ENCODE measurements around the gene GADD45G. TPM values are rescaled to one million over a fixed set of nuclear protein-coding genes. Genes with fewer than 3 reads are reported as not detected.

The GADD45G gene
- total RNA-seq, 1 donor from 2014 or later: 124 TPM

DNA sequence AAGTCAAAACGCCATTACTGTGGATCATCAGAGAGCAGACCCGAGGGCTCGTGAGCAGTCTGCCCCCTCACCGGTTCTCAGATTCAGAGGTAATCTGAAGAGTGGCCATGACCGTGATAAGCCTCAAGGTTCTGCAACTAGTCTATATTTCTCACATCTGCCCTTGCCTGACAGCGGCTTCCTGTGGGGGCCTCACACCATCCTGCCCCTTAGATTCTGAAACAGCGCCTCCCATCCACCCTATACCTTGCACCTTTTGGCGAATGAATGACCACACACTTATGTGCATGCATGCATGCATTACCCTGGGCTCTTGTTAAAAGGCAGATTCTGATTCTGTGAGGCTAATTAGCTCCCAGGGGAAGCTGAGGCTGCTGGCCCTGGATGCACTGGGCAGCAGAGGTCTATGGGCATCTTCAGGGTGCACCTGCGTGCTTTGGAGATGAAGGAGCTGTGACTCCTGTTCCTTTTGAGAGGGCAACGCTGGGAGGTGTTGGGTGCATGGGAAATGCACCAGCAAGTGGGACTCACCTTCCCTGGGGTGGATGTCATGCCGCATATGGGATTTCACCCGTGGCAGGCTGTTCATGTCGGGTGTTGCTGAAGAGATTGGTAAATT lies 7.8 kb upstream of the GADD45G start:
- Mint-ChIP-seq H3K4me3 (ENCODE audit: unreplicated experiment) (no peak overlapping the region), H3K27me3 (ENCODE audit: unreplicated experiment) (peaks cover 10% of the 10 kb centered on the region), H3K9me3 (ENCODE audit: unreplicated experiment) (peaks cover 18% of the 10 kb centered on the region), H3K27ac (ENCODE audit: unreplicated experiment) (no peak overlapping the region), H3K36me3 (ENCODE audit: unreplicated experiment) (no peaks in the 10 kb centered on the region), H3K4me1 (ENCODE audit: low read depth, unreplicated experiment) (peaks cover 34% of the 10 kb centered on the region)
- TF ChIP-seq, protein P1, sequence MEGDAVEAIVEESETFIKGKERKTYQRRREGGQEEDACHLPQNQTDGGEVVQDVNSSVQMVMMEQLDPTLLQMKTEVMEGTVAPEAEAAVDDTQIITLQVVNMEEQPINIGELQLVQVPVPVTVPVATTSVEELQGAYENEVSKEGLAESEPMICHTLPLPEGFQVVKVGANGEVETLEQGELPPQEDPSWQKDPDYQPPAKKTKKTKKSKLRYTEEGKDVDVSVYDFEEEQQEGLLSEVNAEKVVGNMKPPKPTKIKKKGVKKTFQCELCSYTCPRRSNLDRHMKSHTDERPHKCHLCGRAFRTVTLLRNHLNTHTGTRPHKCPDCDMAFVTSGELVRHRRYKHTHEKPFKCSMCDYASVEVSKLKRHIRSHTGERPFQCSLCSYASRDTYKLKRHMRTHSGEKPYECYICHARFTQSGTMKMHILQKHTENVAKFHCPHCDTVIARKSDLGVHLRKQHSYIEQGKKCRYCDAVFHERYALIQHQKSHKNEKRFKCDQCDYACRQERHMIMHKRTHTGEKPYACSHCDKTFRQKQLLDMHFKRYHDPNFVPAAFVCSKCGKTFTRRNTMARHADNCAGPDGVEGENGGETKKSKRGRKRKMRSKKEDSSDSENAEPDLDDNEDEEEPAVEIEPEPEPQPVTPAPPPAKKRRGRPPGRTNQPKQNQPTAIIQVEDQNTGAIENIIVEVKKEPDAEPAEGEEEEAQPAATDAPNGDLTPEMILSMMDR (IDR thresholded peaks at IDR 0.05; ENCODE audit: partially characterized antibody, unreplicated experiment): no peak
- DNase-seq: no peak

DNA sequence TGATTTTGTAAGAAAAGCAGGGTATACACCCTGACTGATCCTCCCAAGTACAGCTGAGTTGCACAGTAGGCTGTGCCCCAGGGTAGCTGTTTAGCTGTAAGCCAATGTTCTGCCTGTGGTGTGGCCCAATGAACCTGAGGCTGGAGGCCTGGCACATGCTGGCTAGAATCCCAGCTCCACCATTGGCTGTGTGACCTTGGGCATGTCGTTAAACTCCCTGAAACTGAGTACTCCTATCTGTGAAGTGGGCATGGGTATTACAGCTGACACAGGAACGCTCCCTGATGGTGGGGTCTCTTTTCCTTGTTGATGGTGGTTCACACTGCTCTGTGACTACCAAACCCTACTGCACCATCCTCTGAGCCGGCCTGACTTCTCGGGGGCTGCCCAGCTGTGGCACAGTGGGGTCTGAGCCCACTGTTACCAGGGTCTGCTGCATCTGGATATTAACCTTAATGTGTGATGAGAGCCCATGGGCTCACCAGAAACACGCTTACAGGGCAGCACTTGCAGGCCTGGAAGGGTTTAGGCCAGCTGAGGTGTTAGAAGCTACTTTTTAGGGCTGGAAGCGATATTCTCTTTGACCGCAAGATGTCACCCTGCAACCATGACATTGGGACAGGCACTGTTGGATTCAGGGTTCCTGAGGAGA lies 7.0 kb upstream of the GADD45G start:
- Mint-ChIP-seq H3K4me1 (ENCODE audit: low read depth, unreplicated experiment) (peaks cover 37% of the 10 kb centered on the region), H3K27ac (ENCODE audit: unreplicated experiment) (no peak overlapping the region), H3K36me3 (ENCODE audit: unreplicated experiment) (no peaks in the 10 kb centered on the region), H3K27me3 (ENCODE audit: unreplicated experiment) (peaks cover 11% of the 10 kb centered on the region), H3K9me3 (ENCODE audit: unreplicated experiment) (peaks cover 16% of the 10 kb centered on the region), H3K4me3 (ENCODE audit: unreplicated experiment) (no peak overlapping the region)
- DNase-seq: peak; percentile 64
- TF ChIP-seq, protein P1 (IDR thresholded peaks at IDR 0.05; ENCODE audit: partially characterized antibody, unreplicated experiment): peak; percentile 76

DNA sequence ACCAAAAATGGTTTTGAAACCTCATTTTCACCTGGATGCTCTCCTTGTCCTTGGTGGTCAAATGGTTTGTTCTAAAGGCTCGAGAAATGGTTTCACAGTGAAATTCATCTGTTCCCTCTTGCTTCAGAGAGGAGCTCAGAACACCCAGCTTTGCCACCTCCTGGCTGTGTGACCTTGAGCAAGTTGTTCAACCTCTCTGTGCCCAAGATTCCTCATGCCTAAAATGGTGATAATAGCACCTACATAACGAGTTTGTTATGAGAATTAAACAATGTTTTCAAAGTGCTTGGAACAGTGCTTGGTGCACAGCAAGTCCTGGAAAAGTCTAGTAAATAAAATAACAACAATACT lies 6.5 kb upstream of the GADD45G start:
- no peak for DNase-seq
- no peaks in the 10 kb centered on the region for H3K36me3 Mint-ChIP-seq (ENCODE audit: unreplicated experiment)
- H3K4me3 Mint-ChIP-seq (ENCODE audit: unreplicated experiment): no peak overlapping the region
- peaks cover 38% of the 10 kb centered on the region for H3K4me1 Mint-ChIP-seq (ENCODE audit: low read depth, unreplicated experiment)
- TF ChIP-seq, protein P1 (IDR thresholded peaks at IDR 0.05; ENCODE audit: partially characterized antibody, unreplicated experiment): peak; percentile 6
- no peak overlapping the region for H3K27ac Mint-ChIP-seq (ENCODE audit: unreplicated experiment)
- peaks cover 15% of the 10 kb centered on the region for H3K27me3 Mint-ChIP-seq (ENCODE audit: unreplicated experiment)
- H3K9me3 Mint-ChIP-seq (ENCODE audit: unreplicated experiment): peaks cover 16% of the 10 kb centered on the region

DNA sequence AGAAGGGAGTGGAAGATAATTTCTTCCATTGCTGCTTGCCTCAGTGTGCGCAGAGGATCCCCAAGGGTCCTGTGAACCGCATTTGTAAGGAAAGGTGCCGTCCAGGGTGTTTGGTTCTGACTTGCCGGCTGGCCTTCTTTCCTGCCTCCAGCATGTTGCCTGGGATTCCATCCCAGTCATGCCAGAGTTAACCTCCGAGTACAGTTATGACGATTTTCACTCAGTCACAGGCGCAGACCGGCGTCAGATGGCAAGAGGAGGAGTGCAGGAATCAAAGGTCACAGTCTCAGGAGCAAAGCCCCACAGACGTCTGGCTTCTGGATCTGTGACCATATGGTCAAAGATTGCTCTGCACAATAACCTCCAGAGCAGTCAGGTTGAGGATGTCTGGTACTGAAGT lies 5.9 kb upstream of the GADD45G start:
- no peaks in the 10 kb centered on the region for H3K36me3 Mint-ChIP-seq (ENCODE audit: unreplicated experiment)
- DNase-seq: peak; percentile 75
- no peak overlapping the region for H3K4me3 Mint-ChIP-seq (ENCODE audit: unreplicated experiment)
- H3K27ac Mint-ChIP-seq (ENCODE audit: unreplicated experiment): peak overlapping the region; percentile 77
- peaks cover 13% of the 10 kb centered on the region for H3K27me3 Mint-ChIP-seq (ENCODE audit: unreplicated experiment)
- TF ChIP-seq, protein P1 (IDR thresholded peaks at IDR 0.05; ENCODE audit: partially characterized antibody, unreplicated experiment): no peak
- peaks cover 15% of the 10 kb centered on the region for H3K9me3 Mint-ChIP-seq (ENCODE audit: unreplicated experiment)
- peaks cover 40% of the 10 kb centered on the region for H3K4me1 Mint-ChIP-seq (ENCODE audit: low read depth, unreplicated experiment)

DNA sequence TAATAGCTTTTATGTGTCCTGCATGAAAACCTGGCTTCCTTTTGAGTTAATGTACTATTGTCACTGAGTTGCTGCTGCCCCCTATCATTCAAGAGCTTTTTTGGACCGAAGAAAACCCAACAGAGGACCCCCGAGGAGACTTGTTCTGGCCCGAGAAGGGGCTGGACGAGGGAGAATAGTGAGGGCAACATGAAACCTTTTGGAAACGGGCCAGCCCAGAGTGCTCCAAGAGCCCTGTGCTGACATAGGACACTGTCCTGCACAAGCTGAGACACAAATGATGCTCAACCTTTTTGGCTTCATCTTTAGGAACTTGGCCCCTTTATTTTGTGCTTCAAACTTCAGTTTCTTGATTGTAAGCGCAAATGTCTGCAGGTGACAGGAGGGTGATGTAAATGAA lies 4.0 kb upstream of the GADD45G start:
- Mint-ChIP-seq H3K4me1 (ENCODE audit: low read depth, unreplicated experiment) (peaks cover 40% of the 10 kb centered on the region), H3K36me3 (ENCODE audit: unreplicated experiment) (no peaks in the 10 kb centered on the region), H3K4me3 (ENCODE audit: unreplicated experiment) (no peak overlapping the region), H3K9me3 (ENCODE audit: unreplicated experiment) (peaks cover 26% of the 10 kb centered on the region), H3K27me3 (ENCODE audit: unreplicated experiment) (peaks cover 18% of the 10 kb centered on the region), H3K27ac (ENCODE audit: unreplicated experiment) (no peak overlapping the region)
- TF ChIP-seq, protein P1 (IDR thresholded peaks at IDR 0.05; ENCODE audit: partially characterized antibody, unreplicated experiment): no peak
- no peak for DNase-seq
